ENCODE results near the gene TPP2.

GRCh38 chr13:102606537-102607309 lies 9.9 kb downstream of the TPP2 start:
- TF ChIP-seq CTCF (conservative IDR thresholded peaks at IDR 0.05) (no peak), EZH2 (IDR thresholded peaks at IDR 0.05; ENCODE audit: low read depth) (no peak)
